Measurements from ENCODE around the gene RFPL4AL1. TPM values are rescaled to one million over a fixed set of nuclear protein-coding genes. Genes with fewer than 3 reads are reported as not detected.
"Not testable (repeated sequence)": the region's sequence is repeated elsewhere in the genome, so short reads cannot be mapped to it uniquely, and the experiment has no call there.

RFPL4AL1 gene
- total RNA-seq, 1 donor from 2014 or later = not detected

DNA sequence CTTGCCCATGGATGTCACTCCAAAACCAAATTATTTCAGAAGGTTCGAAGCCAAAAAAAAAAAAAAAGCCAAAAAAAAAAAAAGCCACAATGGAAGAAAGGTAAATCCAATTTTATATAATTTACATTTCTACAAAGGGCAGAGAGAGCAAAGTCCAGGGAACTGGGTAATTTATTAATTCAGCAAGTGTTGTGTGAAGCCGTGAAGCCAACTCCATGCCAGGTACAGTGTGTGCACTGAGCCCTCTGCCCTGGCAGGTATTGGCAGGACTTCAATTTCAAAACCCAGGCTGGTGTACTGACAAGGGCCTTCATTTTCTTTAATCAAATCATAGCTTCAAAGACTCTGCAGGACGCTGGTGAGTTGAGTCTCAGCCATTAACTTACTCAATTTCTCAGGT is 15.5 kb upstream of the RFPL4AL1 start:
- FAIRE-seq = no peak
- no peak for DNase-seq (ENCODE audit: low read depth)
- H3K36me3 ChIP-seq (ENCODE audit: control insufficient read depth, insufficient read depth, low read length) = no peaks in the 10 kb centered on the region
- no peaks in the 10 kb centered on the region for H3K27me3 ChIP-seq (ENCODE audit: control insufficient read depth, insufficient read depth, low read length)
- TF ChIP-seq, protein P1, sequence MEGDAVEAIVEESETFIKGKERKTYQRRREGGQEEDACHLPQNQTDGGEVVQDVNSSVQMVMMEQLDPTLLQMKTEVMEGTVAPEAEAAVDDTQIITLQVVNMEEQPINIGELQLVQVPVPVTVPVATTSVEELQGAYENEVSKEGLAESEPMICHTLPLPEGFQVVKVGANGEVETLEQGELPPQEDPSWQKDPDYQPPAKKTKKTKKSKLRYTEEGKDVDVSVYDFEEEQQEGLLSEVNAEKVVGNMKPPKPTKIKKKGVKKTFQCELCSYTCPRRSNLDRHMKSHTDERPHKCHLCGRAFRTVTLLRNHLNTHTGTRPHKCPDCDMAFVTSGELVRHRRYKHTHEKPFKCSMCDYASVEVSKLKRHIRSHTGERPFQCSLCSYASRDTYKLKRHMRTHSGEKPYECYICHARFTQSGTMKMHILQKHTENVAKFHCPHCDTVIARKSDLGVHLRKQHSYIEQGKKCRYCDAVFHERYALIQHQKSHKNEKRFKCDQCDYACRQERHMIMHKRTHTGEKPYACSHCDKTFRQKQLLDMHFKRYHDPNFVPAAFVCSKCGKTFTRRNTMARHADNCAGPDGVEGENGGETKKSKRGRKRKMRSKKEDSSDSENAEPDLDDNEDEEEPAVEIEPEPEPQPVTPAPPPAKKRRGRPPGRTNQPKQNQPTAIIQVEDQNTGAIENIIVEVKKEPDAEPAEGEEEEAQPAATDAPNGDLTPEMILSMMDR (IDR thresholded peaks at IDR 0.05; ENCODE audit: insufficient read depth, low read length, severe bottlenecking) = no peak
- H3K4me3 ChIP-seq (ENCODE audit: low read depth, low read length) = no peak overlapping the region

DNA sequence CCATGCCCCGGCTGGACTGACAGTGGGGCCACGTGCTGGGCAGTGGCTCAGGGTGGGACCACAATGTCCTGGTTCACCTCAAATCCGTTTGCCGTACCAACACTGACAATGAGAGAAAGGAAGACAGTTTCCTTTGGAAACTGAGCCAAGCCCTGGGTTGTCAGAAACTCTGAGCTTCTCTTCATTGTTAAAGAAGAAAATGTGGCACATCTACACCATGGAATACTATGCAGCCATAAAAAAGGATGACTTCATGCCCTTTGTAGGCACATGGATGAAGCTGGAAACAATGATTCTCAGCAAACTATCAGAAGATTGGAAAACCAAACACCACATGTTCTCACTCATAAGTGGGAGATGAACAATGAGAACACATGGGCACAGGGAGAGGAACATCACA is 12.1 kb upstream of the RFPL4AL1 start:
- not testable (repeated sequence) for H3K4me3 ChIP-seq (ENCODE audit: low read depth, low read length); H3K36me3 ChIP-seq (ENCODE audit: control insufficient read depth, insufficient read depth, low read length); FAIRE-seq; H3K27me3 ChIP-seq (ENCODE audit: control insufficient read depth, insufficient read depth, low read length); DNase-seq (ENCODE audit: low read depth)

DNA sequence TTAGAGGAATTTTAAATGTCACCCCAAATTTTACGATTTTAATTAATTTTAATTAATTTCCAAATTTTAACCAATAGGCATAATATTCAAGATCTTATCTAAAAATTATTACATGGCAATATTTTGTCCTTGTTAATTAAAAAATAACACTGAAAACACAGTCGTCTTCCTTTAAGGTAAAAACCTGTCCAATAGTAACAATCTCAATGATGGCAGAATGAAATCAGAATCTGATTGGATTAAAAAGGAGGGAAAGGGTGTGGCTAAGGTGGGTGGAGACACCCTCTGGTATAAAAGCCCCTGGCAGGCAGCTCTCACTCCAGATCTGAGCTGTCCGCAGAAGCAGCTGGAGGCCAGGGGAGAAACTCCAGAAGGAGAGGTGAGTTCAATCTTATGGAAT is 10.1 kb upstream of the RFPL4AL1 start, which contains the start of gene RFPL4A:
TSS of gene RFPL4A (plus strand) at position 301 of the 400 bp plus-strand sequence. CDS start 2,704 bp downstream, outside the sequence.
- not testable (repeated sequence) for DNase-seq (ENCODE audit: low read depth); H3K36me3 ChIP-seq (ENCODE audit: control insufficient read depth, insufficient read depth, low read length); H3K4me3 ChIP-seq (ENCODE audit: low read depth, low read length); FAIRE-seq; H3K27me3 ChIP-seq (ENCODE audit: control insufficient read depth, insufficient read depth, low read length)

DNA sequence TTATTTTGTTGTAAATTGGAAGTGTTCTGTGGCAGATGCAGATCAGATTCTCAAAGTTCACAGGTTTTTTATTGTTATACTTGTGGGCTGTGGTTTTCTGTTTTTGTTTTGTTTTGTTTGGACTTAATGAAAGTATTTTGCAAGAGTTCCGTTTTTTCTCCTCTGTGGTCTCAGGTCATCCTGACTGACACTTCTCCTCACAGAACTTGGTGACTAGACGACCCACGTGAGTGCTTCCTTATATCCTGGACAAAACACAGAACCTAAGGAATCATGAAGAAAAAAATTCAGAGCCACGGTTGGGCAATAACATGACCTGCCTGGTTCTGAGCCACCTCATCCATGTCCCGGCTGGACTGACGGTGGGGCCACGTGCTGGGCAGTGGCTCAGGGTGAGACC is 2.5 kb upstream of the RFPL4AL1 start:
- no peak for FAIRE-seq
- Histone ChIP-seq H3K36me3 (ENCODE audit: control insufficient read depth, insufficient read depth, low read length) (no peaks in the 10 kb centered on the region), H3K4me3 (ENCODE audit: low read depth, low read length) (no peak overlapping the region), H3K27me3 (ENCODE audit: control insufficient read depth, insufficient read depth, low read length) (no peaks in the 10 kb centered on the region)
- TF ChIP-seq, protein P1 (IDR thresholded peaks at IDR 0.05; ENCODE audit: insufficient read depth, low read length, severe bottlenecking) = no peak
- no peak for DNase-seq (ENCODE audit: low read depth)

DNA sequence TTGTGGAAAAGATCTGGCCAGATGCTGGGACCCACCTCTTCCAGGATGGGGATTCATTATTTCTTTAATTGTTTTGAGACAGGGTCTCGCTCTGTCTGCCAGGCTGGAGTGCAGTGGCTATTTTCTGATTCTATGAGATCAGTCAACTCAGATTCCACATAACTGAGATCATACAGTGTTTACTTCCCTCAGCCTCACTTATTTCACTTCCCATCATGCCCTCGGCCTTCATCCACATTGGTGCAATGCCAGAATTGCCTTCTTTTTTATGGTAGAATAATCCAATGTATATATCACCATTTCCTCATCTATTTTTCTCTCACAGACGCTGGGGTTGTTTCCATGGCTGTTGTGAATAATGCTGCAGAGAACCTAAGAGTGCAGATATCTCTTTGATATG is 714 bp downstream of the RFPL4AL1 start:
- H3K36me3 ChIP-seq (ENCODE audit: control insufficient read depth, insufficient read depth, low read length); DNase-seq (ENCODE audit: low read depth); FAIRE-seq; H3K4me3 ChIP-seq (ENCODE audit: low read depth, low read length); H3K27me3 ChIP-seq (ENCODE audit: control insufficient read depth, insufficient read depth, low read length): not testable (repeated sequence)

DNA sequence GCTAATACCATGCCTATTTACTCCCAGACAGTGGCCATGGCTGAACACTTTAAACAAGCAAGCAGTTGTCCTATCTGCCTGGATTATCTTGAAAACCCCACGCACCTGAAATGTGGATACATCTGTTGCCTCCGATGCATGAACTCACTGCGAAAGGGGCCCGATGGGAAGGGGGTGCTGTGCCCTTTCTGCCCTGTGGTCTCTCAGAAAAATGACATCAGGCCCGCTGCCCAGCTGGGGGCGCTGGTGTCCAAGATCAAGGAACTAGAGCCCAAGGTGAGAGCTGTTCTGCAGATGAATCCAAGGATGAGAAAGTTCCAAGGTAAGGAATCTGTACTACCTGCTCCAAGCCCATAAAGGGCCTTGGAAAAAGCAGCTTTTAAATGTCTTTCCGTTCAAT is 8.6 kb downstream of the RFPL4AL1 start:
- DNase-seq (ENCODE audit: low read depth) = no peak
- Histone ChIP-seq H3K4me3 (ENCODE audit: low read depth, low read length) (no peak overlapping the region), H3K27me3 (ENCODE audit: control insufficient read depth, insufficient read depth, low read length) (no peaks in the 10 kb centered on the region), H3K36me3 (ENCODE audit: control insufficient read depth, insufficient read depth, low read length) (no peaks in the 10 kb centered on the region)
- TF ChIP-seq, protein P1 (IDR thresholded peaks at IDR 0.05; ENCODE audit: insufficient read depth, low read length, severe bottlenecking) = no peak
- FAIRE-seq = no peak

DNA sequence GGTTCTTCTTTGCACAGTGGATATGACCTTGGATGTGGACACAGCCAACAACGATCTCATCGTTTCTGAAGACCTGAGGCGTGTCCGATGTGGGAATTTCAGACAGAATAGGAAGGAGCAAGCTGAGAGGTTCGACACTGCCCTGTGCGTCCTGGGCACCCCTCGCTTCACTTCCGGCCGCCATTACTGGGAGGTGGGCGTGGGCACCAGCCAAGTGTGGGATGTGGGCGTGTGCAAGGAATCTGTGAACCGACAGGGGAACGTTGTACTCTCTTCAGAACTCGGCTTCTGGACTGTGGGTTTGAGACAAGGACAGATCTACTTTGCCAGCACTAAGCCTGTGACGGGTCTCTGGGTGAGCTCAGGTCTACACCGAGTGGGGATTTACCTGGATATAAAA is 9.4 kb downstream of the RFPL4AL1 start:
- FAIRE-seq (no peak), DNase-seq (ENCODE audit: low read depth) (no peak)
- no peaks in the 10 kb centered on the region for H3K36me3 ChIP-seq (ENCODE audit: control insufficient read depth, insufficient read depth, low read length)
- no peaks in the 10 kb centered on the region for H3K27me3 ChIP-seq (ENCODE audit: control insufficient read depth, insufficient read depth, low read length)
- no peak overlapping the region for H3K4me3 ChIP-seq (ENCODE audit: low read depth, low read length)
- TF ChIP-seq, protein P1 (IDR thresholded peaks at IDR 0.05; ENCODE audit: insufficient read depth, low read length, severe bottlenecking) = no peak

All from bronchial epithelial cell (primary cell).